Measurements from ENCODE around the gene COL18A1. TPM values are rescaled to one million over a fixed set of nuclear protein-coding genes. Genes with fewer than 3 reads are reported as not detected.

COL18A1 gene
- total RNA-seq, 1 donor from 2014 or later = 302 TPM

- DNase-seq (ENCODE audit: low spot score in 2 of 2, unreplicated experiment in 2 of 2) = no peak
Observed at GRCh38 chr21:45494135-45494850, 89.3 kb downstream of the COL18A1 start.

GRCh38 chr21:45494851-45495680 is 90.1 kb downstream of the COL18A1 start:
- no peak overlapping the region for H3K4me3 Mint-ChIP-seq
- no peak overlapping the region for H3K27ac Mint-ChIP-seq
- H3K9me3 Mint-ChIP-seq = no peaks in the 10 kb centered on the region
- H3K4me1 Mint-ChIP-seq = no peaks in the 10 kb centered on the region
- no peak for DNase-seq (ENCODE audit: low spot score in 2 of 2, unreplicated experiment in 2 of 2)
- peaks cover 18% of the 10 kb centered on the region for H3K36me3 Mint-ChIP-seq
- no peak for TF ChIP-seq CTCF (IDR thresholded peaks at IDR 0.05; ENCODE audit: unreplicated experiment)
- no peaks in the 10 kb centered on the region for H3K27me3 Mint-ChIP-seq (ENCODE audit: low read depth)

More at GRCh38 chr21:45494135-45494850, 89.3 kb downstream of the COL18A1 start:
- no peak overlapping the region for H3K27ac Mint-ChIP-seq
- no peaks in the 10 kb centered on the region for H3K4me1 Mint-ChIP-seq
- TF ChIP-seq CTCF (IDR thresholded peaks at IDR 0.05; ENCODE audit: unreplicated experiment) = no peak
- H3K9me3 Mint-ChIP-seq = no peaks in the 10 kb centered on the region
- H3K27me3 Mint-ChIP-seq (ENCODE audit: low read depth) = no peaks in the 10 kb centered on the region
- peaks cover 13% of the 10 kb centered on the region for H3K36me3 Mint-ChIP-seq
- H3K4me3 Mint-ChIP-seq = no peak overlapping the region

- Mint-ChIP-seq H3K27me3 (ENCODE audit: low read depth) (no peaks in the 10 kb centered on the region), H3K36me3 (peaks cover 18% of the 10 kb centered on the region), H3K4me1 (no peaks in the 10 kb centered on the region), H3K27ac (no peak overlapping the region), H3K9me3 (no peaks in the 10 kb centered on the region), H3K4me3 (no peak overlapping the region)
- DNase-seq (ENCODE audit: low spot score in 2 of 2, unreplicated experiment in 2 of 2) = no peak
- no peak for TF ChIP-seq CTCF (IDR thresholded peaks at IDR 0.05; ENCODE audit: unreplicated experiment)
Observed at GRCh38 chr21:45496151-45496967, 91.4 kb downstream of the COL18A1 start.

GRCh38 chr21:45496968-45497845 is 92.2 kb downstream of the COL18A1 start:
- H3K4me1 Mint-ChIP-seq = no peaks in the 10 kb centered on the region
- DNase-seq (ENCODE audit: low spot score in 2 of 2, unreplicated experiment in 2 of 2) = no peak
- peaks cover 19% of the 10 kb centered on the region for H3K36me3 Mint-ChIP-seq

More at GRCh38 chr21:45496968-45497845, 92.2 kb downstream of the COL18A1 start:
- Mint-ChIP-seq H3K27me3 (ENCODE audit: low read depth) (no peaks in the 10 kb centered on the region), H3K27ac (no peak overlapping the region), H3K4me3 (no peak overlapping the region), H3K9me3 (peaks cover 1% of the 10 kb centered on the region)
- TF ChIP-seq CTCF (IDR thresholded peaks at IDR 0.05; ENCODE audit: unreplicated experiment) = no peak

Measured in mesothelial cell of epicardium (in vitro differentiated cells).